ENCODE results near the gene CRABP1. TPM values are rescaled to one million over a fixed set of nuclear protein-coding genes. Genes with fewer than 3 reads are reported as not detected.

CRABP1 gene
- total RNA-seq, 4 donors from 2014 or later, result 0.84 to 8.9 (median 2.0) TPM; not detected in 1

GRCh38 chr15:78388865-78389264 is 48.7 kb downstream of the CRABP1 start:
- intact Hi-C loops (cut with DNase I; ENCODE audit: low total_unique reads), result no loop called here
- DNase-seq (ENCODE audit: low spot score in 2 of 2), result peak in 1 of 2 donors; percentile 81
- 64 to 67% methylated on average over 12 of the region's 12 CpGs for WGBS, 2 donors

DNA sequence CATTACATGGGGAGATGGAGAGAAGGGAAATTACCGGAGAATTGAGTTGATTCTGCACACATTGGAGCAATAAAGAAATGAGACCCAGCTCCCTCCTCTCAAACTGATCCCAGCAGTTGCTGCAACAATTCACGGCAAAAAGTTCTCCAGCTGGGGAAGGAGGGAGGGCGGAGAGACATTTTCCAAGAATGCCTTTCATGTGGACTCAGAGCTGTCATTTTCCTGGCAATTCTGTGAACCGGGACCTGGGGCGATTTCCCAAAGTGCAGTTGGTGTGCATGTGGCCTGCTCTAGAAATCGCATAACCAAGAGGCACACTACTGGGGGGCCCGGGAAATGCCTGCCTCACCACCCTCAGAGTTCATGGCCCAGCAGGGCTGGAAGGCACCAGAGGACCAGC is 49.2 kb downstream of the CRABP1 start:
- peak in 1 of 2 donors; percentile 82 for DNase-seq (ENCODE audit: low spot score in 2 of 2)
- intact Hi-C loops (cut with DNase I; ENCODE audit: low total_unique reads), result no loop called here
- TF ChIP-seq POLR2A (IDR thresholded peaks at IDR 0.05) (no peak), CTCF (IDR thresholded peaks at IDR 0.05) (no peak)
- 10 to 28% methylated on average over 7 of the region's 7 CpGs for WGBS, 2 donors
- H3K4me3 ChIP-seq (ENCODE audit: low read depth, poor library complexity, severe bottlenecking), result no peak overlapping the region

More at GRCh38 chr15:78388865-78389264, 48.7 kb downstream of the CRABP1 start:
- no peak for TF ChIP-seq POLR2A (IDR thresholded peaks at IDR 0.05)
- TF ChIP-seq CTCF (IDR thresholded peaks at IDR 0.05), result no peak
- no peak overlapping the region for H3K4me3 ChIP-seq (ENCODE audit: low read depth, poor library complexity, severe bottlenecking)

DNA sequence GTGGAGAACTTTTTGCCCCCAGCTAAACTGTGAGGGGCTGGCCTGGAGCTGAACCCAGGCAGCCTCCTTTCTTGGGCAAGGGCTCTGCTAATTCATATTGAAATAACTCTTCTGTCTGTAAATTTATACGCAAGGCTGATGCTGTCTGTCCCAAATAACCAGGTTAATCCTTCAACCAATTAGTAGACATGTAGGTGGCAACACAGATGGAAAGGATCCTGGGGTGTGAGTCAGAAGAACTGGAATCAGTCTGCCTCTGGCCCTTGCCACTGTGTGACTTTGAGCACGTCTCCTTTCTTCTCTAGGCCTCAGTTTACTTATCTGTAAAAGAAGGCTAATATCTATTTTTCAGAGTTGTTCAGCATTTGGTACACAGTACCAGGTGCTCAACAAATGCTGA is 49.6 kb downstream of the CRABP1 start:
- 72 to 75% methylated on average over 2 of the region's 2 CpGs for WGBS, 2 donors

DNA sequence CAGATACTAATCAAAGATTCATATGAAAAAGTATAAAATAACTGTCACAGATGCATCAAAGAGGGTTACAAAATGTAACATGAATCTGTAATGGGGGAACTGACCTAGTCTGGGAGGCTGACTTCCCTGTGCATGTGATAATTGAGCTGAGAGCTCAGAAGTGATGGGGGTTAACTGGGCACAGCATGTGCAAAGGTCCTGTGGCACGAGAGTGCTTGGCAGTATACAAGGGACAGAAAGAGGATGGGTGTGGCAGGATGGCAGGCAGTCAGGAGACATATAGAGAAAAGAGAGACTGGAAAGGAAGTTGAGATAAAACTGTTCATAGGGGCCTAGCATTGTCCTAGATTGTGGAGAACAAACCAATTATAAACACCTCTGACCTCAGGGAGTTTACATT is 50.1 kb downstream of the CRABP1 start:
- no peak for TF ChIP-seq CTCF (IDR thresholded peaks at IDR 0.05)
- no peak for TF ChIP-seq POLR2A (IDR thresholded peaks at IDR 0.05)
- intact Hi-C loops (cut with DNase I; ENCODE audit: low total_unique reads), result no loop called here
- no peak overlapping the region for H3K4me3 ChIP-seq (ENCODE audit: low read depth, poor library complexity, severe bottlenecking)
- WGBS, 2 donors, result 73 to 82% methylated on average over 1 of the region's 1 CpG
- DNase-seq (ENCODE audit: low spot score in 2 of 2), result peak in 1 of 2 donors; percentile 6

More for the DNA sequence above, 49.6 kb downstream of the CRABP1 start:
- TF ChIP-seq CTCF (IDR thresholded peaks at IDR 0.05), result no peak
- no peak for TF ChIP-seq POLR2A (IDR thresholded peaks at IDR 0.05)
- intact Hi-C loops (cut with DNase I; ENCODE audit: low total_unique reads), result no loop called here
- H3K4me3 ChIP-seq (ENCODE audit: low read depth, poor library complexity, severe bottlenecking), result no peak overlapping the region
- no peak for DNase-seq (ENCODE audit: low spot score in 2 of 2)

- intact Hi-C loops (cut with DNase I; ENCODE audit: low total_unique reads), result no loop called here
- peak in 1 of 2 donors; percentile 10 for DNase-seq (ENCODE audit: low spot score in 2 of 2)
- WGBS, 2 donors, result 88 to 91% methylated on average over 3 of the region's 3 CpGs
- H3K4me3 ChIP-seq (ENCODE audit: low read depth, poor library complexity, severe bottlenecking), result no peak overlapping the region
- TF ChIP-seq CTCF (IDR thresholded peaks at IDR 0.05), result no peak
- TF ChIP-seq POLR2A (IDR thresholded peaks at IDR 0.05), result no peak
Observed at GRCh38 chr15:78390826-78391225, 50.7 kb downstream of the CRABP1 start.

- DNase-seq (ENCODE audit: low spot score in 2 of 2), result peak in 1 of 2 donors; percentile 57
- TF ChIP-seq POLR2A (IDR thresholded peaks at IDR 0.05), result no peak
- no peak for TF ChIP-seq CTCF (IDR thresholded peaks at IDR 0.05)
- 87 to 97% methylated on average over 3 of the region's 3 CpGs for WGBS, 2 donors
- H3K4me3 ChIP-seq (ENCODE audit: low read depth, poor library complexity, severe bottlenecking), result no peak overlapping the region
- intact Hi-C loops (cut with DNase I; ENCODE audit: low total_unique reads), result no loop called here
Observed at GRCh38 chr15:78391781-78392180, 51.6 kb downstream of the CRABP1 start.

Measured in lower leg skin (tissue), 4 donors.